ENCODE data around the gene SPIRE1.

DNA sequence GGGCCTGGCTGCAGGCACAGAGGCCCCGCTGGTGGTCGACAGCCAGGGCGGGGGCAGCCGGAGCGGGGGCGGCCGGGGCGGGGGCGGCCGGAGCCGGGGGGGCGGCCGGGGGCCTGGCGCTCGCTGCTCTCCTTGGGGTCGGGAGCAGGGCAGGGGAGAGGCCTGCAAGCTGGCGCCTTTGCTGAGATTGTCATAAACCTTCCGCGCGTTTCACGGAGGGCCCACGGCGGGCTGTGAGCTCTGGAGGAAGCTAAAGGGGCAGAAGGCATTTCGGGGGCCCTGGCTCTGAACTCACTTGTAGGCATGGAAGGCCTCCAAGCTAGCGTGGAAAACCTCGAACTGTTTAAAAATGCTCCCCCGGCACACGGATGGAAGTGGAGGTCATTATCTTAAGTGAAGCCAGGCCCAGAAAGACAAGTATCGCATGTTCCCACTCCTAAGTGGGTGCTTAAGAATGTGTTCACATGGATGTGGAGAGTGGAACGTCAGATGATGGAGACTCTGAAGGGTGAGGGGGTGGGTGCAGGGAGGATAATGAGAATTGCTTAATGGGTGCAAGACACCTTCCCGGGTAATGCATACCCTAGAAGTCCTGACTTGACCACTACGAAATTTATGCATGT is 249.5 kb downstream of the SPIRE1 start:
- TF ChIP-seq EZH2phosphoT487 (IDR thresholded peaks at IDR 0.05; ENCODE audit: insufficient read depth, low read depth) (no peak), EZH2 (IDR thresholded peaks at IDR 0.05; ENCODE audit: insufficient read depth, poor library complexity, severe bottlenecking) (no peak)

All from GM23248 (cell line).